Measurements from ENCODE around the gene ARHGAP32. TPM values are rescaled to one million over a fixed set of nuclear protein-coding genes. Genes with fewer than 3 reads are reported as not detected.

Gene ARHGAP32
- total and polyA plus RNA-seq, 7 experiments from 2014 or later, result 2.3 to 10.5 (median 4.9) TPM

DNA sequence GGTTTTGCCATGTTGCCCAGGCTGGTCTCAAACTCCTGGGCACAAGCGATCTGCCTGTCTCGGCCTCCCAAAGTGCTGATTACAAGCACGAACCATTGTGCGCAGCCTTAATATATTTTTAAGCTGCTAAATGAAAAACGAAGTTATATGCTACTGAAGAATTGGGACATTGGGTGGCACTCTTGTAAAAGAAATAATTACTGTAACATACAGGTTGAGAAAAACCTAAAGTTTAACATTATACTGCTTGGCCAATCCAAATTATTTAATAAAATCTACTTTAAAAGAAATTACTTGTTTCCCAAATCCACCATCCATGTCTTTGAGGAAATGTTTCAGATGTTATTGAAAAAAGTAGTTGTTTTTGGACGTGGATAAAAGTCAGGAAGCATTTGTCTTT, 37.9 kb upstream of the ARHGAP32 start:
- no peak overlapping the region for H3K27ac Mint-ChIP-seq
- peaks cover 10 to 30% (median 20%) of the 10 kb centered on the region in 11 donors for H3K9me3 Mint-ChIP-seq
- peaks cover 0 to 7% (median 5%) of the 10 kb centered on the region in 3 experiments for H3K9me3 ChIP-seq (ENCODE audit: control insufficient read depth in 2 of 3, low read length in 3 of 3)
- ChIA-PET CTCF (interaction anchor here (0.6 to 2.4 kb wide), 3 partner anchors 101 to 520 kb away, joined by 3 to 12 read pairs (median 9); no protein-coding TSS in a partner anchor), POLR2A (no interaction called here)
- no peak overlapping the region for H3K4me3 Mint-ChIP-seq
- peaks cover 0 to 7% (median 0%) of the 10 kb centered on the region in 5 donors for H3K27me3 Mint-ChIP-seq
- no peak overlapping the region for H3K4me3 ChIP-seq (ENCODE audit: low read length)
- no peaks in the 10 kb centered on the region for H3K4me1 ChIP-seq (ENCODE audit: control insufficient read depth in 2 of 2, insufficient read depth in 2 of 2, low read length in 2 of 2)
- no peak overlapping the region for H3K27ac ChIP-seq (ENCODE audit: low read depth, low read length)
- intact Hi-C loops (cut with micrococcal nuclease), result loop anchor here (1.0 kb wide), 4 partner anchors 101 to 521 kb away; no protein-coding TSS in a partner anchor
- ATAC-seq, result no peak
- H3K27me3 ChIP-seq (ENCODE audit: control insufficient read depth in 2 of 2, insufficient read depth in 2 of 2, low read length in 2 of 2), result no peaks in the 10 kb centered on the region
- H3K36me3 Mint-ChIP-seq, result peaks cover 9 to 26% (median 12%) of the 10 kb centered on the region in 5 donors
- H3K36me3 ChIP-seq (ENCODE audit: control insufficient read depth in 2 of 3, insufficient read depth in 3 of 3, low read length in 3 of 3), result no peaks in the 10 kb centered on the region
- peak in 3 of 9 donors; percentile 2 to 36 (median 15) for DNase-seq
- H3K4me1 Mint-ChIP-seq, result no peaks in the 10 kb centered on the region

DNA sequence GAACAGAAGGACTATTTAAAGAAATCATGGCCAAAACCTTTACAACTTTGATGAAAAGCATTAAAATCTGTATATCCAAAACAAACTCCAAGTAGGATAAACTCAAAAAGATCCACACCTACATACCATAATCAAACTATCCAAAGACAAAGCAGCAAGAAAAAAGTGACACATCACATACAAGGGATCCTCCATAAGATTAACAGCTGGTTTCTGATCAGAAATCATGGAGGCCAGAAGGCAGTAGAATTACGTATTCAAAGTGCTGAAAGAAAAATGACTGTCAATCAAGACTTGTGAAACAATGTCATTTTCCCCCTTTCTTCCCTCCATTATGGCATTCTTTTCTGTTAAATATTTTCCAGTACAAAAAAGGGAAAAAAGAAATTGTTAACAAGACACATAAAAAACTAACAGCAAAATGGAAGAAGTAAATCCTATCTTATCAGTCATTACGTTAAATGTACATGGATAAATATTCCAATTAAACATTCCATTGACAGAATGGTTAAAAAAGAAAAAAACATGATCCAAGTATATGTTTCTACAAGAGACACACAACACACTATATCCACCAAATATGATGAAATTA, 34.2 kb upstream of the ARHGAP32 start:
- Mint-ChIP-seq H3K27ac (no peak overlapping the region), H3K9me3 (peaks cover 10 to 42% (median 22%) of the 10 kb centered on the region in 11 donors), H3K4me3 (no peak overlapping the region), H3K27me3 (peaks cover 0 to 8% (median 4%) of the 10 kb centered on the region in 5 donors), H3K36me3 (peaks cover 9 to 26% (median 12%) of the 10 kb centered on the region in 5 donors), H3K4me1 (peaks cover 0 to 4% (median 0%) of the 10 kb centered on the region in 7 donors)
- Histone ChIP-seq H3K4me1 (ENCODE audit: control insufficient read depth in 2 of 2, insufficient read depth in 2 of 2, low read length in 2 of 2) (no peaks in the 10 kb centered on the region), H3K4me3 (ENCODE audit: low read length) (no peak overlapping the region), H3K36me3 (ENCODE audit: control insufficient read depth in 2 of 3, insufficient read depth in 3 of 3, low read length in 3 of 3) (no peaks in the 10 kb centered on the region), H3K9me3 (ENCODE audit: control insufficient read depth in 2 of 3, low read length in 3 of 3) (peaks cover 0 to 7% (median 5%) of the 10 kb centered on the region in 3 experiments), H3K27me3 (ENCODE audit: control insufficient read depth in 2 of 2, insufficient read depth in 2 of 2, low read length in 2 of 2) (no peaks in the 10 kb centered on the region), H3K27ac (ENCODE audit: low read depth, low read length) (no peak overlapping the region)
- CTCF ChIA-PET, result no interaction called here
- ATAC-seq, result no peak
- no peak for DNase-seq
- POLR2A ChIA-PET, result no interaction called here
- intact Hi-C loops (cut with micrococcal nuclease), result no loop called here

DNA sequence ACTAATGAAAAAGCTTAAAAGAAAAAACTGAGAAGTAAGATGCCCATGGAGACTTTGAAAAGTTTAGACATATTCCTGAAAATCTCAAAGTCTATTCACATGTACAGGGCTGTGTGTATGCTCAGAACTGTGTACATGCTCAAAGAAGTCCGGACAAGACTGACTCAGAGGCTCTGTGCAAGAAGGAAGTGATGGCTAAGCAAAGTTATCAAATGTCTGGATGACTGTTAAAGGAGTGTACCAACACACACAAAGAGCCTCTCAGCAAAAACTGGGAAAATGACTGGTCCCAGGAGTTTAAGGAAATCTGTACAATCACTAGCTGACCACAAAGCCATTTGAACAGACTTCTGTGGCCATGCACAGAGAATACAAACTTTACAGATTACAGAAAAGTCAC, 33.1 kb upstream of the ARHGAP32 start:
- H3K4me1 Mint-ChIP-seq, result peaks cover 0 to 4% (median 0%) of the 10 kb centered on the region in 7 donors
- Histone ChIP-seq H3K36me3 (ENCODE audit: control insufficient read depth in 2 of 3, insufficient read depth in 3 of 3, low read length in 3 of 3) (no peaks in the 10 kb centered on the region), H3K27me3 (ENCODE audit: control insufficient read depth in 2 of 2, insufficient read depth in 2 of 2, low read length in 2 of 2) (no peaks in the 10 kb centered on the region), H3K27ac (ENCODE audit: low read depth, low read length) (no peak overlapping the region), H3K9me3 (ENCODE audit: control insufficient read depth in 2 of 3, low read length in 3 of 3) (peaks cover 0 to 7% (median 5%) of the 10 kb centered on the region in 3 experiments), H3K4me1 (ENCODE audit: control insufficient read depth in 2 of 2, insufficient read depth in 2 of 2, low read length in 2 of 2) (no peaks in the 10 kb centered on the region), H3K4me3 (ENCODE audit: low read length) (no peak overlapping the region)
- H3K36me3 Mint-ChIP-seq, result peaks cover 9 to 26% (median 12%) of the 10 kb centered on the region in 5 donors
- ATAC-seq (no peak), DNase-seq (no peak)
- intact Hi-C loops (cut with micrococcal nuclease), result no loop called here
- peaks cover 10 to 42% (median 22%) of the 10 kb centered on the region in 11 donors for H3K9me3 Mint-ChIP-seq
- ChIA-PET POLR2A (no interaction called here), CTCF (no interaction called here)
- H3K27me3 Mint-ChIP-seq, result peaks cover 0 to 8% (median 4%) of the 10 kb centered on the region in 5 donors
- no peak overlapping the region for H3K27ac Mint-ChIP-seq
- H3K4me3 Mint-ChIP-seq, result no peak overlapping the region

DNA sequence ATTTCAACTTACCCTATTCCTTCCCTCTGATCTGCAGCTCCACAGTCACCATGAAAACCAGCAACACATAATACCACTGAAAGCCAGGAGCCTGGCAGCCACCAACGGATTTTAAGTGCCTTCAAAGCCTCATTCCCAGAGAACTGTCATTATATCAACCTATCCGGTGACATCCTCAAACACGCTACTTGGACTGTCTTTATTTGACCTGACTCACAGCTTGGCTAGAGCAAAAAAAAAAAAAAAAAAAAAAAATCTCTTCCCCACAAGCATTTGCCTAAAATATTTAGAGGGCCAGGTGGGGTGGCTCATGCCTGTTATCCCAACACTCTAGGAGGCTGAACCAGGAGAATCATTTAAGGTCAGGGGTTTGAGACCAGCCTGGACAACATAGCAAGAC, 32.4 kb upstream of the ARHGAP32 start:
- H3K27ac ChIP-seq (ENCODE audit: low read depth, low read length), result no peak overlapping the region
- Mint-ChIP-seq H3K36me3 (peaks cover 9 to 26% (median 12%) of the 10 kb centered on the region in 5 donors), H3K27ac (no peak overlapping the region), H3K4me1 (peaks cover 0 to 4% (median 0%) of the 10 kb centered on the region in 7 donors), H3K27me3 (peaks cover 0 to 8% (median 4%) of the 10 kb centered on the region in 5 donors), H3K4me3 (no peak overlapping the region), H3K9me3 (peaks cover 10 to 42% (median 22%) of the 10 kb centered on the region in 11 donors)
- no peak overlapping the region for H3K4me3 ChIP-seq (ENCODE audit: low read length)
- H3K4me1 ChIP-seq (ENCODE audit: control insufficient read depth in 2 of 2, insufficient read depth in 2 of 2, low read length in 2 of 2), result no peaks in the 10 kb centered on the region
- CTCF ChIA-PET, result no interaction called here
- H3K9me3 ChIP-seq (ENCODE audit: control insufficient read depth in 2 of 3, low read length in 3 of 3), result peaks cover 0 to 7% (median 5%) of the 10 kb centered on the region in 3 experiments
- H3K36me3 ChIP-seq (ENCODE audit: control insufficient read depth in 2 of 3, insufficient read depth in 3 of 3, low read length in 3 of 3), result no peaks in the 10 kb centered on the region
- intact Hi-C loops (cut with micrococcal nuclease), result no loop called here
- DNase-seq, result no peak
- no peak for ATAC-seq
- no peaks in the 10 kb centered on the region for H3K27me3 ChIP-seq (ENCODE audit: control insufficient read depth in 2 of 2, insufficient read depth in 2 of 2, low read length in 2 of 2)
- POLR2A ChIA-PET, result no interaction called here

DNA sequence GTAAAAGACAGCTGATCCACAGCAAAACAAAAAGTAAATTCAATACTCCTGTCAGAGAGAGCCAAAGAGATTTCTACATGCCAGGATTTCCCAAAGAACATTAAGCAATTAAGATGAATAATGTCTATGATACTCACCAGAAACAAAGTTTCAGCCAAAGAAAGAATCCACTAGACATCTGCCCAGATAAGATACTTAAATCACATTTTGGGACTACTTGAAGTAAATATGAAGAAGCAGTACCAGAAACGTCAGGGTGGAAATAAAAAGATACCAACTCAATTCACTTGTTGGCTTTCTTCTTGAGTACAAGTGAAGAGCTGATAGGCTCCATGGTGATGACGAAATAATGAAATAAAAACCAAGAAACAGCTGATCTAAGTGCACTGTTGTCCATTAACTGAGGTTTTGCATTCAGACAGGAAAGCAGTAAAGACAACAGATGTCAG, 31.6 kb upstream of the ARHGAP32 start:
- Mint-ChIP-seq H3K4me3 (no peak overlapping the region), H3K27ac (no peak overlapping the region), H3K9me3 (peaks cover 10 to 42% (median 22%) of the 10 kb centered on the region in 11 donors), H3K27me3 (peaks cover 0 to 8% (median 4%) of the 10 kb centered on the region in 5 donors), H3K4me1 (peaks cover 0 to 4% (median 0%) of the 10 kb centered on the region in 7 donors), H3K36me3 (peaks cover 9 to 26% (median 12%) of the 10 kb centered on the region in 5 donors)
- Histone ChIP-seq H3K36me3 (ENCODE audit: control insufficient read depth in 2 of 3, insufficient read depth in 3 of 3, low read length in 3 of 3) (no peaks in the 10 kb centered on the region), H3K4me3 (ENCODE audit: low read length) (no peak overlapping the region), H3K9me3 (ENCODE audit: control insufficient read depth in 2 of 3, low read length in 3 of 3) (peaks cover 0 to 7% (median 5%) of the 10 kb centered on the region in 3 experiments), H3K27ac (ENCODE audit: low read depth, low read length) (no peak overlapping the region), H3K4me1 (ENCODE audit: control insufficient read depth in 2 of 2, insufficient read depth in 2 of 2, low read length in 2 of 2) (no peaks in the 10 kb centered on the region), H3K27me3 (ENCODE audit: control insufficient read depth in 2 of 2, insufficient read depth in 2 of 2, low read length in 2 of 2) (no peaks in the 10 kb centered on the region)
- intact Hi-C loops (cut with micrococcal nuclease), result no loop called here
- DNase-seq (no peak), ATAC-seq (no peak)
- CTCF ChIA-PET, result no interaction called here
- POLR2A ChIA-PET, result no interaction called here

DNA sequence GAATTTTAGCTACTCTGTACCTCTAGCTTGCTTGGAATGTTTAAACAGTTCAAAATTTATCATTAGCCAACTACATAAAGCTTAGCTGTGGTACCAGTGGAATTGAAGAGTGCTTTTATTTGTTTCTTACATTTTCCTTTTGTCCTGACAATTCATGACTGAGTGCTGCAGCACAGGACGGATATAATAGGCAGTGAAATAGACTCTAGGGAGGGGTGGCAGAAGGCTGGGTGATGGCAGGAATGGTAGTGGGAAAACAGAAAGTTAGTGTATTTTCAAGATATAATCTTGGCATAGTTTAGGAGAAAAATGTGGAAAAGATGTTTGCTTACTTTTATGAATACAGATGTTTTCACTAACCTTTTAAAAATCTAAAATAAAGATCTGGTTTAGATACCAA, 31.1 kb upstream of the ARHGAP32 start:
- Histone ChIP-seq H3K4me1 (ENCODE audit: control insufficient read depth in 2 of 2, insufficient read depth in 2 of 2, low read length in 2 of 2) (no peaks in the 10 kb centered on the region), H3K27ac (ENCODE audit: low read depth, low read length) (no peak overlapping the region), H3K4me3 (ENCODE audit: low read length) (no peak overlapping the region), H3K36me3 (ENCODE audit: control insufficient read depth in 2 of 3, insufficient read depth in 3 of 3, low read length in 3 of 3) (no peaks in the 10 kb centered on the region), H3K27me3 (ENCODE audit: control insufficient read depth in 2 of 2, insufficient read depth in 2 of 2, low read length in 2 of 2) (no peaks in the 10 kb centered on the region), H3K9me3 (ENCODE audit: control insufficient read depth in 2 of 3, low read length in 3 of 3) (peaks cover 0 to 7% (median 5%) of the 10 kb centered on the region in 3 experiments)
- peaks cover 0 to 4% (median 0%) of the 10 kb centered on the region in 7 donors for H3K4me1 Mint-ChIP-seq
- ChIA-PET POLR2A (no interaction called here), CTCF (no interaction called here)
- H3K27me3 Mint-ChIP-seq, result peaks cover 0 to 13% (median 4%) of the 10 kb centered on the region in 5 donors
- intact Hi-C loops (cut with micrococcal nuclease), result no loop called here
- H3K36me3 Mint-ChIP-seq, result peaks cover 9 to 26% (median 12%) of the 10 kb centered on the region in 5 donors
- peaks cover 10 to 42% (median 22%) of the 10 kb centered on the region in 11 donors for H3K9me3 Mint-ChIP-seq
- DNase-seq, result no peak
- ATAC-seq, result no peak
- no peak overlapping the region for H3K27ac Mint-ChIP-seq
- H3K4me3 Mint-ChIP-seq, result no peak overlapping the region
